HAP-1 (cell line): Measurements from ENCODE around the gene PIK3R1.
"Not testable (repeated sequence)": the region's sequence is repeated elsewhere in the genome, so short reads cannot be mapped to it uniquely, and the experiment has no call there.

Experiments used
- DNase-seq, 2 experiments: peaks; one replicate each; pipeline ENCODE4 v3.0.0-alpha.2; 2016 to 2020; ENCODE audit warnings: low spot score in 2 of 2
- H3K27me3 ChIP-seq: fragments of 250-450 bp; sonication (Bioruptor Pico); 2 replicates; pipeline ENCODE4 v1.5.1; 2020; ENCODE audit warnings: low read depth, mild to moderate bottlenecking, moderate library complexity
- H3K36me3 ChIP-seq: fragments of 250-450 bp; sonication (Bioruptor Pico); replicated peaks from 2 replicates; pipeline ENCODE4 v1.5.1; 2020; ENCODE audit warnings: mild to moderate bottlenecking
- H3K4me1 ChIP-seq: fragments of 250-450 bp; sonication (Bioruptor Pico); 2 replicates; pipeline ENCODE4 v1.5.1; 2020; ENCODE audit warnings: mild to moderate bottlenecking
- H3K4me3 ChIP-seq: fragments of 250-450 bp; sonication (Bioruptor Pico); 2 replicates; pipeline ENCODE4 v1.5.1; 2020; ENCODE audit warnings: mild to moderate bottlenecking, moderate library complexity
- H3K9me3 ChIP-seq: fragments of 250-450 bp; sonication (Bioruptor Pico); 2 replicates; pipeline ENCODE4 v1.5.1; 2020; ENCODE audit warnings: mild to moderate bottlenecking, moderate library complexity
- in situ Hi-C: fragments of 300-500 bp; cut with MboI; formaldehyde crosslinking; loops from 3 replicates; pipeline ENCODE4 v1.14.3; 2020; ENCODE audit warnings: low sequenced_read_pairs, inconsistent platforms, mixed read lengths

PIK3R1 gene

DNA sequence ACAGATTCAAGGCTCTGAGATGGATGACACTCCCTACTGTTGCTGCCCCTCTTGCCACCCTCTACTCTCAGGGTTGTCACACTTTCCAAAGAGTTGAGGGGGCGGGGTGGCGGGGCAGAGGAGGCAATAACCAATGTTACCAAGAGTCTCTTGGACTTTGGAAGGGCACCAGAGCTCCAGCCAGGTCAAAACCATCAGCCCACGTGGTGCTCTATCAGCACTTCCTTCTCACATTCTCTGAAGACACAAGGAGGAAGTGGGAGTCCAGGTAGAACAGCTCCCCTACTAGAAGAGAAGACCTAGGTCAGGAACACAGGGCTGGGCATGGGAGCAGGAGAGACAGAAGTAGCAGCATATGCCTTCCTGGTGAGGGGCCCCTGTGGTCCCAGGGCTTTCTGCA lies 33.0 kb upstream of the PIK3R1 start:
- H3K4me1 ChIP-seq, result no peaks in the 10 kb centered on the region
- no peak overlapping the region for H3K4me3 ChIP-seq
- no peak for DNase-seq
- no peaks in the 10 kb centered on the region for H3K27me3 ChIP-seq
- no peaks in the 10 kb centered on the region for H3K36me3 ChIP-seq
- no peaks in the 10 kb centered on the region for H3K9me3 ChIP-seq
- in situ Hi-C loops, result no loop called here

DNA sequence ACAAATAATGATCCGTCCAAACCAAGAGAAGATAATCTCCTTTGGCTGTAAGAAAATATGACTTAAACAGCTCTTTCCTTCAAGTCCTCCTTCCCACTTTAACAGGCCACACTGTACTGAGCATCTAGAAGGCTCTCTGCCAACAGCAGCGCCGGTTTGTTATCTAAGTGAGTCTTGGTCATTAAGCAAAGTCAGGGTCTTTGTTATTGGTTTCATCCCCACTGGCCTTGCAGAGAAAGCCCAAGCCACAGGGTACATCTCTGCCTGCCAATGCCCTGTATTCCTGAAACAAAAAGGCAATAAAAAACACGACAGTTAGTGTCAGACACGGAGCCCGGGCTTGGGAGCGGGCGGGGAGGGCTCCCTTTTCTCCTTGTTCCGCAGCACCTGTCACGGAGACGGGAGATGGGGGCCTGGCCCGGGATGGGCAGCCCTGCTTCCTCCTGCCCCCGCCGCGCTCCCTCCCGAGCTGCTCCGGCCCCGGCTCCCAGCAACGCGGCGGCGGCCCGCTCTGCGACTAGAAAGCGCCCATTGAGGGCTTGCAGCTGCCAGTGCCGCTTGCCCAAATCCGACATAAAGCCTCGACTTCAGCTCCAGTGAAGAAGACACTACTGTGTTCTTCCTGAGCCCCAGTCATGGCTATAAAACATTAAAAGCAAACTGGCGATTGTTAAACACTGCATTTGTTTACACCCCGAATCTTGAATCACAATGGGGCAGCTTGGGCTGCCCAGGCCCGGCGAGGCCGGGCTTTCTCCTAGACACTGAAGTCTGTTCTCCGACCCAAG lies 28.1 kb upstream of the PIK3R1 start:
- Histone ChIP-seq H3K27me3 (no peaks in the 10 kb centered on the region), H3K4me1 (no peaks in the 10 kb centered on the region), H3K9me3 (no peaks in the 10 kb centered on the region), H3K4me3 (no peak overlapping the region), H3K36me3 (no peaks in the 10 kb centered on the region)
- in situ Hi-C loops, result no loop called here
- DNase-seq, result no peak

DNA sequence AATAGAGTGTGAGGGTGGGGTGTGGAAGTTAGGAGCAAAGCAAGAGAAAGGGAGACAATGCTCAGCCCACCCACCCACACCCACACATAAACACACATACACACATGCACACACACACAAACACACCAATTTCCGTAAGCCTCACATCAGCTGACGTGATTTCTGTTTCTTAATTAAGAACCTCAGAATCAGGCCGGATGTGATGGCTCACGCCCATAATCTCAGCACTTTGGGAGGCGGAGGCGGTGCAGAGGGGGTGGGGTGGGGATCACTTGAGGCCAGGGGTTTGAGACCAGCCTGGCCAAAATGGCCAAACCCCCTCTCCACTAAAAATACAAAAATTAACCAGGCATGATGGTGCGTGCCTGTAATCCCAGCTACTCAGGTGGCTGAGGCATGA lies 26.4 kb upstream of the PIK3R1 start:
- Histone ChIP-seq H3K9me3 (no peaks in the 10 kb centered on the region), H3K4me1 (0 out of 2 replicates have a peak, but pooled peaks cover 2% of the 10 kb centered on the region), H3K36me3 (no peaks in the 10 kb centered on the region), H3K27me3 (no peaks in the 10 kb centered on the region), H3K4me3 (no peak overlapping the region)
- in situ Hi-C loops, result no loop called here
- DNase-seq, result no peak

DNA sequence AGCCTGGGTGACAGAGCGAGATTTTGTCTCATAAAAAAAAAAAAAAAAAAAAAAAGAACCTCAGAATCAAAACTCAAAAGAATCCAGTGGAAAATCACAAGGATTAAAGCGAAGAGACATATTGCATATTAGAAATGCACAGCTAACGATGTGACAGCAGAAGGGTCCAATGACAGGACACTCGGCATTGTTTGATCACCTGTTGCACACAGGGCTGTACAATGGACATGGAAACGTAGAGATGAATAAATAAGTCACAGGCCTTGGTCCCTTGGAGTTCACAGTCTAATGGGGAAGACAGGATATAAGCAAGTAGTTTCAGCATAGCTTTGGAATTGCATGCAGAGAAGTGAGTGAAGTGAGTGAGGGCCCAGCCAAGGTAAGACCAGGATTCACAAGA lies 25.9 kb upstream of the PIK3R1 start:
- Histone ChIP-seq H3K4me1 (0 out of 2 replicates have a peak, but pooled peaks cover 2% of the 10 kb centered on the region), H3K9me3 (no peaks in the 10 kb centered on the region), H3K36me3 (no peaks in the 10 kb centered on the region), H3K4me3 (no peak overlapping the region), H3K27me3 (no peaks in the 10 kb centered on the region)
- in situ Hi-C loops, result no loop called here
- no peak for DNase-seq

DNA sequence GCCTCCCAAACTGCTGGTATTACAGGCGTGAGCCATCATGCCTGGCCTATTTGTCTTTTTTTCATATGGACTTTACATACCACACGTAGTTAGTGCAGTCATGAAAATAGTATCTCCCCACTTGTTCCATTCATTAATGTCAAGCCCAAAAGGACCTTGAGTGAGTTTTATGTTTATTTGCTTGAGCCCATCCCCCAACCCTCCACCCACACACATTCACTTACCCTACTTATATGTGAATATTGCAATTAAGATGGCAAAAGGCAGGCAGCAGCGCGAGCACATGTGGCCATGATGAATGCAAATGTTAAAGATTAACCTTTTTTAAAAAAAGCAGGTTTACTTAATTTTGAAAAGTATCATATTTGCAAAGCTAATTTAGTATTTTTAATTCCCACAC lies 24.9 kb upstream of the PIK3R1 start:
- Histone ChIP-seq H3K4me3 (no peak overlapping the region), H3K4me1 (0 out of 2 replicates have a peak, but pooled peaks cover 2% of the 10 kb centered on the region), H3K27me3 (no peaks in the 10 kb centered on the region), H3K9me3 (no peaks in the 10 kb centered on the region), H3K36me3 (no peaks in the 10 kb centered on the region)
- no peak for DNase-seq
- in situ Hi-C loops, result no loop called here

DNA sequence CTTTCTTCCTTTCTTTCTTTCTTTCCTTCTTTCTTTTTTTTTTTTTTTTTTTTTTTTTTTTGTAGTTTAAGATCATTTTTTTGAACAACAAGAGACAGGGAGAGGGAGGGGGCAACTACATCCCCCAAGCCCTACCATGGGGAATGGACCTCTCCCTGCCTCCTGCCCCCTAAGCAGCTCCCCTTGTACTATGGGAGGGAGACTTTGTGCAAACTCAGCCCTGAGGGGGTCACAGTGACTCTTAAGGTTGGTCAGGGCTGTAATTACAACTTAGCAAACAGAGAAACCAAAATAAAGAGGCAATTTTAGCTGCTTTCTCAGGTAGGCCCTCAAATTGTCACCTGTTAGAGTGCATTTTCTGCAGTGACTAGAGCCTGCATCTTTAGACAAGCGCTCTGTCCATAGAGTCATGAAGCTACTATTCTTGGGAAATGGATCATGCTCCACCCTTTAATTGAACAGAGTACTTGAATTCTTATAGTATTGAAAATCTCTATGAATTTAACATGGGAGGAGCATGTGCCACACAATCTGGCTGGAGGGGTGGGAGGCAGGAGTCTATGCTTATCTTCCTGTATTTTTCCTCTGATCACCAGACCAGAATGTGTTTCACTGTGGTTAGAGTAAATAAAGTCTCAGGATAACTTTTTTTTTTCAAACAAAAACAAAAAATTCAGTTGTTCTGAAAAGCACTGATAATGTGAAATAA lies 24.3 kb upstream of the PIK3R1 start:
- H3K4me3 ChIP-seq, result no peak overlapping the region
- H3K4me1 ChIP-seq, result 0 out of 2 replicates have a peak, but pooled peaks cover 2% of the 10 kb centered on the region
- DNase-seq, result no peak
- in situ Hi-C loops, result no loop called here
- no peaks in the 10 kb centered on the region for H3K27me3 ChIP-seq
- H3K9me3 ChIP-seq, result no peaks in the 10 kb centered on the region
- H3K36me3 ChIP-seq, result no peaks in the 10 kb centered on the region

DNA sequence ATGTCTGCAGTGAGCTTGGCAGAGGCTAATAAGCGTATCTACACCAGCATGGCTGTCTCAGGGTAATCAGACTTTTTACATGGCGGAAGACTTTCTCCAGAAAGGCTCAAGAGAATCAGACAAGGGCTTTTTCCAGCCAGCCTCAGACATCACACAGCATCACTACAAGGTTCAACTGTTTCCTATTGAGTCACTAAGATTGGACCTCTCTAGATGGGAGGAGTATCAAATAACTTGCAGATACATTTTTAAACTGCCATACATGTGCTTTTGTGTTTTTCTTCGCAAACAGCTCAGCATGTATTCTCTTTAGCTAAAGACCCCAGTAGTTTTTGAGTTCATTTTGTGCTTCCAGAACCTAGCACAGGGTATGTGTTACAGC lies 22.9 kb upstream of the PIK3R1 start:
- in situ Hi-C loops, result no loop called here
- H3K36me3 ChIP-seq, result no peaks in the 10 kb centered on the region

DNA sequence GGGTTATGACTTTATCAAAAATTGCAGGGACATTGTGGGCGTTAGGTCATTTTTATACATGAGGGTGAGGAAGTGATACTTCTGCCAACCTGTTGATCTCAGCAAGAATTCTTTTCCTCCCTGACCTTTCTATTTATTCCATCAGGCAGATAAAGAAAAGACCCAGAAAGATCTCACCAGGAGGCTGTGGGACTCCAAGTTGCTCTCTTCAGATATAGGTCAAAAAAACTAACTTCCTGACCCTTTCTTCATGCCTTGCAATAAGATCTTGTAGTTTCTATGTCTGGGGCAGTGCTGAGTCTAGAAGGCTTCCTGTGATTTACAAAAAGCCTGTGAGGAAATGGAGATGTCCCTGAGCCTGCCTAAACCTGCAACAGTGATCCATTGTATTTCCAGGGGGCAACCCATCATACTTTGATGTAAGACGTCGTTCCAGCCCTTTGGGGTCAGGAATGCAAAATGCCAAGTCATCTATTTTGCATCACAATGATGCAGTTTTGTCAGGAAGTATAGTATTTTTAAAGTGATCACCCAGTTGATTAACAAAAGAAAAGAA lies 22.0 kb upstream of the PIK3R1 start:
- in situ Hi-C loops, result no loop called here
- peak in 1 of 2 experiments; percentile 6 for DNase-seq
- H3K27me3 ChIP-seq, result no peaks in the 10 kb centered on the region
- no peaks in the 10 kb centered on the region for H3K36me3 ChIP-seq
- H3K4me3 ChIP-seq, result no peak overlapping the region
- H3K4me1 ChIP-seq, result 0 out of 2 replicates have a peak, but pooled peaks cover 2% of the 10 kb centered on the region
- no peaks in the 10 kb centered on the region for H3K9me3 ChIP-seq

More for the DNA sequence above, 22.9 kb upstream of the PIK3R1 start:
- H3K9me3 ChIP-seq, result no peaks in the 10 kb centered on the region
- H3K4me3 ChIP-seq, result no peak overlapping the region
- 0 out of 2 replicates have a peak, but pooled peaks cover 2% of the 10 kb centered on the region for H3K4me1 ChIP-seq
- DNase-seq, result no peak
- no peaks in the 10 kb centered on the region for H3K27me3 ChIP-seq

DNA sequence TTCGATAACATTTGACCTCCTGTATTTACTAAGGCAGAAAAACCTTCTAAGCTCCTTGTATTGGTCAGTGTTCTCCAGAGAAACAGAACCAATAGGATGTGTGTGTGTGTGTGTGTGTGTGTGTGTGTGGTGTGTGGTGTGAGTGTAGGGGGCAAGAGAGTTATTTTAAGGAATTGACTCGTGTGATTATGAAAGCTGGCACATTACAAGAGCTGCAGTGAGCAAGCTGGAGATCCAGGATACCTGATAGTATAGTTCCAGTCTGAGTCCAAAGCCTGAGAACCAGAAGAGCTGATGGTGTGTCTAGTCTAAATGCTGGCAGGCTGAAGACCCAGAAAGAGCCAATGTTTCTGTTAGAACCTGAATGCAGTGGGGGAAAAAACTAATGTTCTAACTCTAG lies 21.2 kb upstream of the PIK3R1 start:
- Histone ChIP-seq H3K9me3 (no peaks in the 10 kb centered on the region), H3K4me3 (no peak overlapping the region), H3K27me3 (0 out of 2 replicates have a peak, but pooled peaks cover 2% of the 10 kb centered on the region), H3K4me1 (0 out of 2 replicates have a peak, but pooled peaks cover 2% of the 10 kb centered on the region), H3K36me3 (no peaks in the 10 kb centered on the region)
- in situ Hi-C loops, result no loop called here
- no peak for DNase-seq

DNA sequence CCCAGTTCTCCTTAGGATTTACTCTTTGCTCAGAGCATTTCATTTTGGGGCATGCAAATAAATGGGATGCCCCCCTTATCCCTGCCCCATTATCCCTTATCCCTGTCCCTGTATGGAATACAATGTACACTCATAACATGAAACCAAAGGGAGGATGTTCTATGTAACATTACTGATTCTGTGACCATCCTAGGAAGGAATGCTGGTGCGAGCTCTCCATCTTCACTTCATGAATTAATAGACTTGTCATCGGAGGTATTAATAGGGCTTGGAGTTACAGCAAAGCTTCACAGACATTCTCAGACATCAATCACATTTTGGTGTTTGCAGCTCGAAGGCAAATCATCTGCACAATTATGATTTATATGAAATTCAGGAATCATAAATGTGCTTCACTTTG lies 20.4 kb upstream of the PIK3R1 start:
- in situ Hi-C loops, result no loop called here

DNA sequence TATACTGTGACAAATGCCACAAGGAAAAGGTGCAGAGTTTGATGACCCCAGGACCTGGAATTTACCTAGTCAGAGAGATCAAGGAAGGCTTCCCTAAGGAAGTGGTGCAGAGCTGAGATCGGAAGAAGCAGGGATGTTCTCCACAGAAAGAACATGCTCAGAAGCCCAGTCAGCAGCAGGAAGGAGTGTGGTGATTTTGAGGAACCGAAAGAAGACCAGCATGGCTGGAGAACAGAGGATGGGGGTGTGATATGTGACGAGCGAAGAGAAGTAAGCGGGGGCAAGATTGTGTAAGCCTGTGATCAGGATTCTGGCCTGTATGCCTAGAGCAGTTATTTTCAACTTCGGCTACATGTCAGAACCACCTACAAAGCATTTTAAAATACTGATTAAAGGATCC lies 18.7 kb upstream of the PIK3R1 start:
- 0 out of 2 replicates have a peak, but pooled peaks cover 2% of the 10 kb centered on the region for H3K4me1 ChIP-seq
- no peaks in the 10 kb centered on the region for H3K9me3 ChIP-seq
- no peak overlapping the region for H3K4me3 ChIP-seq
- DNase-seq, result no peak
- no peaks in the 10 kb centered on the region for H3K36me3 ChIP-seq
- H3K27me3 ChIP-seq, result 0 out of 2 replicates have a peak, but pooled peaks cover 2% of the 10 kb centered on the region
- in situ Hi-C loops, result no loop called here

More for the DNA sequence above, 20.4 kb upstream of the PIK3R1 start:
- Histone ChIP-seq H3K9me3 (no peaks in the 10 kb centered on the region), H3K4me3 (no peak overlapping the region), H3K4me1 (0 out of 2 replicates have a peak, but pooled peaks cover 2% of the 10 kb centered on the region), H3K27me3 (0 out of 2 replicates have a peak, but pooled peaks cover 2% of the 10 kb centered on the region), H3K36me3 (no peaks in the 10 kb centered on the region)
- no peak for DNase-seq

DNA sequence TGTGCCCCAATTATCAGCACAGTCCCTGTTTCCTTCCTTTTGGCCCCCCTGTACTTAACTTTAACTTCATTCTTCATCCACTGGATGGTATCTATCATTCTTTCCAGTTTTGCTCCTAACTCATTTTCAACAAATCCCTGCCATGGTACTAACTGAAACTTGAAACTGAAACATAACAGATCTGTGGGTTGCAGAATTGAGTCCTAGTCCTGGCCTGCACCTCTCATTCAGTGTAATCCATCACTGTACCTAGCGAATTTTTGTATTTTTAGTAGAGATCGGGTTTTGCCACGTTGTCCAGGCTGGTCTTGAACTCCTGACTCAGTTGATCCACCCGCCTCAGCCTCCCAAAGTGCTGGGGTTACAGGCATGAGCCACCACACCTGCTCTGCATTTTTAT lies 15.3 kb upstream of the PIK3R1 start:
- no peak overlapping the region for H3K4me3 ChIP-seq
- in situ Hi-C loops, result no loop called here
- no peaks in the 10 kb centered on the region for H3K9me3 ChIP-seq

DNA sequence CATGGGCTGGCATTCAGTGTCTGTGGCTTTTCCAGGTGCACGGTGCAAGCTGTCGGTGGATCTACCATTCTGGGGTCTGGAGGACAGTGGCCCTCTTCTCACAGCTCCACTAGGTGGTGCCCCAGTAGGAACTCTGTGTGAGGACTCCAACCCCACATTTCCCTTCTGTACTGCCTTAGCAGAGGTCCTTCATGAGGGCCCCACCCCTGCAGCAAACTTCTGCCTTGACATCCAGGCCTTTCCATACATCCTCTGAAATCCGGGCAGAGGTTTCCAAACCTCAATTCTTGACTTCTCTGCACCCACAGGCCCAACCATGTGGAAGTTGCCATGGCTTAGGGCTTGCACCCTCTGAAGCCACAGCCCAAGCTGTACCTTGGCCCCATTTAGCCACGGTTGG lies 4.9 kb upstream of the PIK3R1 start:
- DNase-seq, H3K36me3 ChIP-seq, H3K9me3 ChIP-seq, H3K27me3 ChIP-seq, in situ Hi-C loops, H3K4me1 ChIP-seq, H3K4me3 ChIP-seq: not testable (repeated sequence)

More for the DNA sequence above, 15.3 kb upstream of the PIK3R1 start:
- Histone ChIP-seq H3K4me1 (no peaks in the 10 kb centered on the region), H3K27me3 (0 out of 2 replicates have a peak, but pooled peaks cover 2% of the 10 kb centered on the region), H3K36me3 (no peaks in the 10 kb centered on the region)
- DNase-seq, result no peak
